ENCODE measurements around the gene SLC12A4.
"Not testable (repeated sequence)": the region's sequence is repeated elsewhere in the genome, so short reads cannot be mapped to it uniquely, and the experiment has no call there.

Gene SLC12A4

DNA sequence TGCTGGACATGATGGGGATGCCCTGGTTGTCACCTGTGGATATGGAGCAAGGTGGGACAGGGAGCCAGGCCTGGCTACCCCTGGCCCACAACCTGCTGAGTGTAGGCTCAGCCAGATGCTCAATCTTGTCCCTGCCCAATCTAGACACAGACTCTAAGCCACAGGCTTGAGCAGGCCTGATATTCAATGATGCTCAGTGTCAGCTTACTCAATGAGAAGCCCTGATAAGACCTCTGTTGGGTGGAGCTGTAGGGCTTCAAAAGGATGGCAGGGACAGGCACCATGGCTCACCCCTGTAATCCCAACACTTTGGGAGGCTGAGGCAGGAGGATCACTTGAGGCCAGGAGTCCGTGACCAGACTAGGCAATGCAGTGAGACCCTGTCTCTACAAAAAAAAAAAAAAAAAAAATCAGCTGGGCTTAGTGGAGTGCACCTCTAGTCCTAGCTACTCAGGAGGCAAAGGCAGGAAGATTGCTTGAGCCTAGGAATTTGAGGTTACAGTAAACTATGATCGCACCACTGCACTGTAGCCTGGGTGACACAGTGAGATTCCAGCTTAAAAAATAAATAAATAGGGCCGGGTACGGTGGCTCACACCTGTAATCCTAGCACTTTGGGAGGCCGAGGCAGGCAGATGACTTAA is 27.9 kb downstream of the SLC12A4 start:
- DNase-seq: no peak

DNA sequence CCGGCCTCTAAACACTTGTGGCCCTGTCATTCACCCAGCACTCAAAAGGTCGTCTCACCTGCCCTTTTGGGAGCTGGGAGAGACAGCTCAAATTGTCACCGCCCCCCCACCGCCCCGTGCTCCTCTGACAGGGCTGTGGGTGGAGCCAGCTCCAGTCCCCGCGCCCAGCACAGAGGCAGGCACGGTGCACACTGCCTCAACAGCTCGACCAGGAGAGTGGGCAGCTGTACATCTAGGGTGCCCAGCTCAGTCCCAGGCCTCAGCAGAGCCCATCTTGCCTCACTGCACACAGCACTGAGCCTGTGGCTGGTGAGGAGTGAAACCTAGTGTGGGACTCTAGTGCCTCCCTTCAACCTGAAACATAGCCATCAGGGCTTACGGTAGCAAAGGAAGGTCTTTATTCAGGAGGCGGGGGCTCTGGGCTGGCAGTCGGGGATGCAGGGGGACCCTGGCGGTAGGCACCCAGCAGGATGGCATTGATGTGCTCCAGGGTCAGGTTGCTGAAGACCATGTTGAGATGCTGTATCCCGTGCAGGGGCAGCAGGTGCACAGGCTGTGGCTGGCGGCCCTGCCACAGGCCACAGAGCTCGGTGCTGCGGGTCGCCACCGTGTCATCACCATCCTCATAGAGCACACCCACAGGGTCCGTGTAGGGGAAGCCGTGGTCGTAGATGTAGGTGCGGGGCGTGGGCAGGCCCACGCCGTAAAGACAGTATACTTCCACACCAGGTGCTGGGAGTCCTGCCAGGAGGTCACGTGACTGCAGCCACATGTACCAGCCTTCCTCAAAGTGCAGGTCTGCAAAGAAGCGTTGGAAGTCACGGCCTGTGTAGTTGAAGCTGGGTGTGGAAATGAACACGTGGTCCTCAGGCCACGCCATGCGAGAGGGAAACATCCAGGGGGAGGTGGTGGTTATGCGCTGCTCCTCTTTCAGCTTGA is 28.7 kb downstream of the SLC12A4 start:
- no peak for DNase-seq

DNA sequence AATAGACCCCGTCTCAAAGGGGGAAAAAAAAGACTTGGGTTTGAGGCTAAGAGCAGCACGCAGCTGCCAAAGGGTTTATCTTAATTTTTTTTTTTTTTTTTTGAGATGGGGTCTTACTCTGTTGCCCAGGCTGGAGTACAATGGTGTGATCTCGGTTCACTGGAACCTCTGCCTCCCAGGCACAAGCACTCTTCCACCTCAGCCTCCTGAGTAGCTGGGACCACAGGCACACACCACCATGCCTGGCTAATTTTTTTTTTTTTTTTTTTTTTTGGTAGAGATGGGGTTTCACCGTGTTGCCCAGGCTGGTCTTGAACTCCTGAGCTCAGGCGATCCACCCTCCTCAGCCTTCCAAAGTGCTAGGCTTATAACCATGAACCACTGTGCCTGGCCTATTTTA is 30.7 kb downstream of the SLC12A4 start:
- not testable (repeated sequence) for DNase-seq

DNA sequence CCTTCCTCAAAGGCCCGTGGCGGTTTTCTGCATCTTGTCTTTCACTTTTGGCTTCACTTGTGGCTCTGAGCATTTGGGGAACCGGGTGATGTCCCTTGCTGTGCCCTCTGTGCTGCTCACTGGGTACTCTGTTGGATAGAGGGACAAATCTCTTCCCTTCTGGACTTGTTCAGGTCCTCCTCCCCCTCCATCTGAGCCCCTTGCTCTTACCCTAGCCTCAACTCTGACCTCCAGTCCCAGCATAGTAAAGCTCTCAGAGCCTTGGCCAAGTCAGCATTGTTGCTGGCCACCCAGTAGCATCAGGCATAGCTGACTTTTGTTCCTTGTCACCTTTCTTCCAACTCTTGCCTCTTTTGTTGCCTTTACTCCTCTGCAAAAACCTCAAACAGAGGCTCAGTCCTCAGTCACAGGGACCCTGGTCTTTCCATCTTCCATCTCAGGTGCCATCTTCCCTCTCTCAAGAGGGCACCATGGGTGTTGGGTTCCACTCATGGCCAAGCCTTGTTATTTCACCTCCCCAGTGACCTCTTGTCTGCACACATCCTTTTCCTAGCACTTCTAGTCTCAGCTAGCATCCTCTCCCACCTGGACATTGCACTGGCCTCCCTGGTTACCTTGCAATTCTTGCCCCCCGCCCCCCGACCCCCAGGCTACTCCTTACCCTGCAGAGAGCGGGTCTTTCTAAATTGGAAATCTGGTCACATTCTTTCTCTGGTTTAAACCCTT is 31.4 kb downstream of the SLC12A4 start:
- no peak for DNase-seq

DNA sequence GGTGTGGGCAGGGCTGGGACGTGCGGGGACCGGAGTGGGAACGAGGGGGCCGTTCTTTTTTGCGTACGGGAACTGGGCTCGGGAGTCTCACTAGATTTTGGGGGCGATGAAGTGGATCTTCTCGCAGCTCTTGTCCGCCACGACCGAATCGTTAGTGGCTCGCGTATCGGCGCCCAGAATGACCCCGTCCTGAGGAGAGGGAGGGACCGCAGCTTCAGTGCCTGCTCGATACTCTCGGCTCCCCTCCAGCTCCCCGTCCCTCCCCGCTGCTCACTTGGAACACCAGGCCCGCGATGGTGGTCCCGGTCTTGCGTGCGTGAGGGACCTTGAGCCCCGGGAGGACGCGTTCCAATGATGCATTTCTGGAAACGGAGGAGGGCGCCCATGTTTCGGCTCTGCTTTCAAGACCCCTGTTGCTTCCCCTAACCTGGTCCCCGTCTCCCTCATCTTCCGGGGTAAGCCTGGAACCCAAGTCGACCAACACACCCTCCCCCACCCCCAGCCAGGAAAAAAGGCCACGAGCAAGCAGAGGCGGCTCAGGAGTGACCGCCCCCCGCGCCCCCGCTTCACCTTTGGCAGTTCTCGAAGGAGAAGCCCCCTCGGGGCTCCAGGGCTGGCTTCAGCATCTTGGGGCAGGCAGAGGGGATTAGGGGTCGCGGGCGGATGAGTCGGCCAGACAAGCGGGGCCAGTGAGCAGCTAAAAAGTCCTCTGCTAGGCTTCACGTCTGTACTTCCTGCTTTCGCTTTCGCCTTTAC is 32.1 kb downstream of the SLC12A4 start, which contains the start of gene PSMB10:
PSMB10 (minus strand) TSS at position 727 of the 756 bp plus-strand sequence; CDS start at position 626, 101 bp downstream.
- no peak for DNase-seq

DNA sequence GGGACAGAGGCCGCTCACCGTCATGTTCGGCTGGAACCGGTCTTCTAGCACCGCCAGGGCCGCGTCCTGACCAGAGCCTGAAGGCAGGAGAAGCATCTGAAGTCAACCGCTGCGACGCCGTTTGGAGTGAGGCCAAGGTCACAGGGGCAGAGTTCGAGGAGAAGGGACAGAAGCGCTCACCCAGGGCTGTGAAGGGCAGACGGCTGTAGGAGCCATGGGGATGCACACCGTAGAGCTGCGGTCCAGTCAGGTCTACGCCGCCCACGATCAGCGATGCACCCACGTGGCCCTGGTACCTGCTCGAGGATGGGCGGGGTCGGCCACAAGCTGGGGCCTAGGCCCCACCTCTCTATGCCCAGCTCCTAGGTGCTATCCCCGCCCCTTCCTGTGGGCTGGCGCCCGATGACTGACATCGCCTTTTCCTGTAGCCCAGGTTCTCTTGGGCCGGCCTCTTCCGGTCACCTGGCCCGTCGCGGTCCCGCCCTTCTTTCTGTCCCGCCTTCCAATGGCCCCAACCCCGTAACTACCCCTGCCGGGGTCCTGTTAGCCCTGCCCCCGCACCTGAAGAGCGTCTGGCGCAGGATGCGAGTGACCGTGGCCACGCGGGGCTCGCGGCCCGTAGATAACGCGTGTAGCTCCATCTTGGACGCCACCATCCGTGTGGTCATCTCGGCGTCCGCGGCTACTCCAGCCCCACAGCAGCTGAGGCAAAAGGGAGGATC is 32.9 kb downstream of the SLC12A4 start:
- DNase-seq: peak; percentile 41

DNA sequence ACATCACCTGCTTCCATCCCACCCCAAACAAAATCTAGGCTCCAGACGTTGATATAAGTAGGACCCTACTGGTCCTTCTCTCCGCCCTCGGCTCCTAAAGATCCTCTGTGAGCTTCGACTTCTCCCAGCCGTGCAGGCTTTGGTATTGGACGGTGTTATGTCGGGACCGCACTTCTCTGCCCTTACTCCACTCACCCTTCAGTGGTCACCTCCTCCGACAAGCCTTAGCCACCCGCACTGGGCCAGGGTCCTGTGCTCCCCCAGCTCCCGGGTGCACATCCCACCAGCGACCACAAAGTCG is 33.4 kb downstream of the SLC12A4 start:
- DNase-seq: no peak

DNA sequence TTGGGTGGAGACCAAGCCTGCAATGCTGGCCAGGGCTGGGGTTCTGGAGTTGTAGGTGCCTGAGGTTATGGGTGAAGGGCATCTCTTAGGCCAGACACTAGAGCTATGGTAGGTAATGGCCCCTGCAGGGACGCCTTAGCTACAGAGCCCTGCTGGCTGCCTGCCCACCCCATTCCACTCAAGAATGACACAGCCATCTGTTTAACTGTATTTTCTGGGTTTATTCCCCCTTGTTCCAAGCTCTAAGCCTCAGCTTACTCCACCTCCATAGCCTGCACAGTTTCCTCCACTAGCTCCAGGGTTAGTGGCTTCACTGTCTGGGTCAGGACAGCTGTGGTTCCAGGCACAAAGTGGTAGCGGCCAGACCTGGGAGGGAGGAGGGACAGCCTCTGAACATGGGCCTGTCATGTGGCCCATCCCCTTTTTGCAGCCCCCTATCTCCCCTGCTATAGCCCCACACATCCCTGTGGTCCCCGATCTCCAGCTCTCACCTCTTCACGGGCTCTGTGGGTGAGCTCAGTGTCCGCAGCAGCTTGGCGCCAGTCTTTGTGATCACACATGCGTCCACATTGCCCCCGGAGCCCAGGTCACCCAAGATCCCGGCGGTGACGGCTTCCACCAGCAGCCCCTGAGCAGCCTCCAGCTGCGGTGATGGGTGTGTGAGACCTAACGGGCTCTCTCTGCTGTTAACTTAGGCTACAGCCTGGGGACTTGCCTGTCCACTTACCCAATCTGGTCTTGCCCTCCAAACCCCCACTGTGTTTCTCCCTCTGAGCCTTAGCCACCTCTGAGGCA is 33.9 kb downstream of the SLC12A4 start:
- no peak for DNase-seq

DNA sequence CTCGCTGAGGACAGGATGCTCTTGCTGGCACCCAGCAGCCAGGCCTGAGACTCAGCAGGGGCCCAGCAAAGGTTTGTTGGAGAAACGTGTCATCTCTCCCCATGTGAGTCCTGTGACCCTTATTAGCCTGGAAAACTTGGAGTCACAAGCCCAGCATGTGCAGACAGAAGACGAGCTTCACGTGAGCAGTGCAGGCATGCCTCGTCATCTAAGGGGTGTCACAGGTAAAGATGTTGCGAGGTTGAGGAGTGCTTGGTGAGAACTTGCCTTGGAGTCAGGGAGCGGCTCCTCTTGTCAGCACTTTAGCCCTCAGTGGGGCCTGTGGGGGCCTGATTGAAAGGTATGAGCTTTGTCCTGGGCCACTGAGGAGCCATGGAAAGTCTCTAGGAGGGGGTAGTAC is 34.6 kb downstream of the SLC12A4 start:
- DNase-seq: no peak

DNA sequence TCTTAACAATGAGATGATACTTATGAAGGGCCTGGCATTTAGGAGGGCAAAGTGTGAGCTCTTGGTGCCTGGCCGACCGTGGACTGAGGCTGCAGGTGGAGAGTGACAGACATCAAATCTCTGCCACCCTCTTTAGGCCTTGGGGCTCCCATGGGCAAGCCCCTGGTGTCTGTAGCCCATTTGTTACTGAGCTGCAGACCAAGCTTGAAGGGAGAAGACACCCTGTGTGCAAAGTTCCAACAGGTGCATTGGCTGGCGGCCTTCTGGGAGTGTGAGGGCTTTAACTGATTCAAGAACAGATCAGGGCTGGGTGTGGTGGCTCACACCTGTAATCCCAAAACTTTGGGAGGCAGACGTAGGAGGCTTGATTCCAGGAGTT is 36.0 kb downstream of the SLC12A4 start:
- DNase-seq: no peak

DNA sequence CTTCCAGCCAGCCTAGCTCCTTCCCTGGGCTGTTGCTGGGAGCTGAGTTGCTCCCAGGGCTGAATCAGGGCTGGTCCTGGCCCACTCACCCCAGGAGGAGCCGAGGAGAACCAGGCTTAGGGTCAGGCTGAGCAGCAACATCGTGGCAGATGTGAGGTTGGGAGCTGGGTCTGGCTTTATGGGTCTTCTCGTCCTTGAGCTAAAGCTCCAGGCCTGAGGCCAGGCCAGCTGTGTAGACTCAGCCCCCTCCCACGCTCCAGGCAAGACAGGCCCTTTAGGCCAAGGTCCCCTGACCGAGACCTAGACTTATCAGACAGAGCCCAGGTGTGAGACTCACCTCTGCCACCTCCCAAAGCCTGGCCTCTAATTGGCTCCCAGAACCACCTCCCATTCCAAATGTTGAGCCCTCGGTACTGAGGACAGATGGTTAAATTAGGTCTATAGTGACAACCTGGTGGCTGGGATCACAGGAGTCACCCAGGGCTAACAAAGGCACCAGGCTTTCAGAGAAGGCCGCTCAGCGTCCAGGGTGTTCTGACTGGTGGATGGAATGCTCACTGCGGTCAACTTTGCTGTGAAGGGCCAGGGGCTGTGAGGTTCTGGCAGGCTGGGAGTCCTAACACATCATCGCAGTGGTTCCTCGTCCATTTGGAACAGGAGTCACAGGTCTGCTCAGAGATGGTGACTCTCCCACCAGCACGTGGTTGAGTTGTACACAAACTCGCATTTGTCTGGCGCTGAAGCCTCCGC is 36.5 kb downstream of the SLC12A4 start, which contains the start of gene CTRL:
CTRL (minus strand) TSS at position 151 of the 750 bp plus-strand sequence; CDS start at position 141, 10 bp downstream.
- DNase-seq: no peak

DNA sequence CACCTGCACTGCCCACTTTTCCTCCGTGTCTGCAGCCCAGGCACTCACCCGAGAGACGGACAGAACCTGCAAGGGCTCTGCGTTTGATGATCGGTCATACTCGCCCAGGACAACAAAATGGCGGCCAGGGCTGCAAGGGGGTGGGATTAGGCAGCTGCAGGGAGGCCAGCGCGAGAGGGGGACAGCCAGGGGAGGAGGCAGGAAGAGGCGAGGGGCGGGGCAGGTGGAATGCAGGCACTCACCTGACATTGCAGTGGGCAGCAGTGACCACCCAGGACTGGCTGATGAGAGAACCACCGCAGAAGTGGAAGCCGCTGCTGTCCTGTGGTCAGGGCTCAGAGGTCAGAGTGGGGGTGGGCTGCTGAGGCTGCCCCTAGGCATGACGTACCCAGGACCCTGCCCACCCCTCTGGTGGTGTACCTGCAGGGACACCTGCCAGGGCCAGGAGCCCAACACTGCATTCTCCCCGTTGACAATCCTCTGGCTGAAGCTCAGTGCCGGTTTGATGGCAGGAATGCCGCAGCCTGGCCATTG is 37.7 kb downstream of the SLC12A4 start:
- no peak for DNase-seq

DNA sequence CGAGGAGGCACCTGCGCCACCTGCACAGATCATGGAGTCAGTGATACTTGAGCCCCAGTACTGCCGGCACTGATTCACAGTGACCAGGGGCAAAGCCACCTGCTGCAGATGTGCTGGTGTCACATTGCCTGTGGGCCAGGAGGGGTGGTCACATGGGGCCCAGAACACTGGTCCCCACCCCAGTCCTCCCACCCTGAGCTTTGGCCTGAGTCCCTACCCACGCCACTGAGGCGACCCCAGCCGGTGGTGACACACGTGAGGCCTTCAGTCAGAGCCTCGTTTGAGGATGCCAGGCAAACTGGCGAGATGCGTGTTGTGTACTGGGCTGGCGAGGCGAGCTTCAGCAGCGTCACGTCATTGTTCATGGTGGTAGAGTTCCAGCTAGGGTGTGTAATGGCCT is 38.2 kb downstream of the SLC12A4 start:
- no peak for DNase-seq

DNA sequence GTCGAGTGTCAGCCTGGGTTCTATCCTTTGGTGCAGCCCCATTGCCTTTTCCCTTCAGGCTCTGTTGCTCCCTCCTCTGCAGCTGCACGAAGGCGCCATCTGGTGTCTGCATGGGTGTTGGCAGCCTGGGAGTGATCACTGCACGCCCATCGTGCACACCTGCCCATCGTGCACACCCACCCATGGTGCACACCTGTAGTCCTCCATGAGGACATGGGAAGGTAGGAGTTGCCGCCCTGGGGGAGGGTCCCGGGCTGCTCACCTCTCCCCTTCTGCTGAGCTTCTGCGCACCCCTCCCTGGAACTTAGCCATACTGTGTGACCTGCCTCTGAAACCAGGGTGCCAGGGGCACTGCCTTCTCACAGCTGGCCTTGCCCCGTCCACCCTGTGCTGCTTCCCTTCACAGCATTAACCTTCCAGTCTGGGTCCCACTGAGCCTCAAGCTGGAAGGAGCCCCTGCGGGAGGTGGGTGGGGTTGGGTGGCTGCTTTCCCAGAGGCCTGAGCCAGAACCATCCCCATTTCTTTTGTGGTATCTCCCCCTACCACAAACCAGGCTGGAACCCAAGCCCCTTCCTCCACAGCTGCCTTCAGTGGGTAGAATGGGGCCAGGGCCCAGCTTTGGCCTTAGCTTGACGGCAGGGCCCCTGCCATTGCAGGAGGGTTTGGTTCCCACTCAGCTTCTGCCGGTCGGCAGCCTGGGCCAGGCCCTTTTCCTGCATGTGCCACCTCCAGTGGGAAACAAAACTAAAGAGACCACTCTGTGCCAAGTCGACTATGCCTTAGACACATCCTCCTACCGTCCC is 39.7 kb downstream of the SLC12A4 start:
- DNase-seq: no peak

DNA sequence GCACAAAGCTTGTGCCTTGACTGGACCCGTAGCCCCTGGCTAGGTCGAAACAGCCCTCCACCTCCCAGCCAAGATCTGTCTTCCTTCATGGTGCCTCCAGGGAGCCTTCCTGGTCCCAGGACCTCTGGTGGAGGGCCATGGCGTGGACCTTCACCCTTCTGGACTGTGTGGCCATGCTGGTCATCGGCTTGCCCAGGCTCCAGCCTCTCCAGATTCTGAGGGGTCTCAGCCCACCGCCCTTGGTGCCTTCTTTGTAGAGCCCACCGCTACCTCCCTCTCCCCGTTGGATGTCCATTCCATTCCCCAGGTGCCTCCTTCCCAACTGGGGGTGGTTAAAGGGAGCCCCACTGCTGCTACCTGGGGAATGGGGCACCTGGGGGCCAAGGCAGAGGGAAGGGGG is 40.3 kb downstream of the SLC12A4 start:
- DNase-seq: no peak

DNA sequence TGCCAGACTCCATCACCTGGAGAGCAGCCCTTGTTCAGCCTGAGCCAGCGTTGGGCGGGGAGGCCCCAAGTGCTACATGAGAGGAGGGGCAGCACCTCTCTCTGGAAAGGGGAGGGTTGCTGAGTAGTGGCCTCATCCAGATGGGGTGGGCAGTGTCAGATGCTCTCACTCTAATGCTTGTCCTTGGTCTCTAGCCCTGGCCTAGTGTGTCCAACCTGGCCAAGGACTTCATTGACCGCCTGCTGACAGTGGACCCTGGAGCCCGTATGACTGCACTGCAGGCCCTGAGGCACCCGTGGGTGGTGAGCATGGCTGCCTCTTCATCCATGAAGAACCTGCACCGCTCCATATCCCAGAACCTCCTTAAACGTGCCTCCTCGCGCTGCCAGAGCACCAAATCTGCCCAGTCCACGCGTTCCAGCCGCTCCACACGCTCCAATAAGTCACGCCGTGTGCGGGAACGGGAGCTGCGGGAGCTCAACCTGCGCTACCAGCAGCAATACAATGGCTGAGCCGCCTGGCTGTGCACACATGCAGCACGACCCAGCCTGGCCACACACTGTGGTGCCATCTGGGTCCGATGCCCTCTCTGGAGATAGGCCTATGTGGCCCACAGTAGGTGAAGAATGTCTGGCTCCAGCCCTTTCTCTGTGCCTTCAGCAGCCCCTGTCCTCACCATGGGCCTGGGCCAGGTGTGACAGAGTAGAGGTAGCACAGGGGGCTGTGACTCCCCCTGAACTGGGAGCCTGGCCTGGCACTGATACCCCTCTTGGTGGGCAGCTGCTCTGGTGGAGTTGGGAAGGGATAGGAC is 41.1 kb downstream of the SLC12A4 start:
- no peak for DNase-seq

DNA sequence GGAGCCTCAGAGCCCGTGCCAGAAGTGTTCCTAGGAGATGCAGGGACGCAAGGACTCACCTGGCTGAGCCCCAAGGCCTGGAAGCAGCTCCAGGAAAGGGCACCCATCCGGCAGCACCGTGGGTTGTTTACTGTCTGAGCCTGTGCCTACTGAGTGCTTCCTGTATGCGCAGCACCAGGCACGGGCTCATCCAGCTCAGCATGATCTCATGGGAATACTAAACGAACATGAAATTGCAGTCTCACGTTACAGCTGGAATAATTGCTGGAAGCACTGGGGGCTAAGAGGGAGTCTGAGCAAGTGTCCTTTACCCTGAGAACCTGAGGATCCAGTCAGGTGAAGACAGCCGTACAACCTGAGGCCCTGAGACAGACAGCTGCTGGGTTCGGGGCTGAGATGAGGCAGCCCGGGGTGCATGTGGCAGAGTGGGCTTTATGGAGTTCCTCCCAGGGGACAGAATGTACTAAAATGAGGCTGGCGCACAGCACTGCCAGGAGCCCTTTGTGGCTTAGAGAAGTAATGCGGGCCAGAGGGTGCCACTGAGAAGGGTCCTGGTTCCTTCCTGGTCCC is 42.2 kb downstream of the SLC12A4 start:
- no peak for DNase-seq

Data from NCI-H446 treated with DMSO at 0.1 percent for 48 hours (cell line).